Activated T-cell treated with anti-CD3 and anti-CD28 coated beads, Interleukin-2, amount 50 U/mL, for 24 hours (primary cell): ENCODE measurements around the gene DNMT3B.
A peak's percentile ranks its signal among the peaks of the same experiment; 100 is the strongest.

Experiments
- DNase-seq: peaks from one replicate; pipeline ENCODE4 v3.0.0-alpha.2; 2020
- H3K27ac Mint-ChIP-seq: 2 replicates; pipeline ENCODE4 v1.8.0; 2020; ENCODE audit warnings: mild to moderate bottlenecking, mixed read lengths
- H3K27me3 Mint-ChIP-seq: 2 replicates; pipeline ENCODE4 v1.8.0; 2020; ENCODE audit warnings: mixed read lengths
- H3K36me3 Mint-ChIP-seq: 2 replicates; pipeline ENCODE4 v1.8.0; 2020; ENCODE audit warnings: low read depth, mixed read lengths
- H3K4me1 Mint-ChIP-seq: 2 replicates; pipeline ENCODE4 v1.8.0; 2020; ENCODE audit warnings: low read depth, mixed read lengths
- H3K4me3 Mint-ChIP-seq: 2 replicates; pipeline ENCODE4 v1.8.0; 2020; ENCODE audit warnings: mild to moderate bottlenecking, moderate library complexity, mixed read lengths
- H3K9me3 Mint-ChIP-seq: 2 replicates; pipeline ENCODE4 v1.8.0; 2020; ENCODE audit warnings: mixed read lengths

The DNMT3B gene

DNA sequence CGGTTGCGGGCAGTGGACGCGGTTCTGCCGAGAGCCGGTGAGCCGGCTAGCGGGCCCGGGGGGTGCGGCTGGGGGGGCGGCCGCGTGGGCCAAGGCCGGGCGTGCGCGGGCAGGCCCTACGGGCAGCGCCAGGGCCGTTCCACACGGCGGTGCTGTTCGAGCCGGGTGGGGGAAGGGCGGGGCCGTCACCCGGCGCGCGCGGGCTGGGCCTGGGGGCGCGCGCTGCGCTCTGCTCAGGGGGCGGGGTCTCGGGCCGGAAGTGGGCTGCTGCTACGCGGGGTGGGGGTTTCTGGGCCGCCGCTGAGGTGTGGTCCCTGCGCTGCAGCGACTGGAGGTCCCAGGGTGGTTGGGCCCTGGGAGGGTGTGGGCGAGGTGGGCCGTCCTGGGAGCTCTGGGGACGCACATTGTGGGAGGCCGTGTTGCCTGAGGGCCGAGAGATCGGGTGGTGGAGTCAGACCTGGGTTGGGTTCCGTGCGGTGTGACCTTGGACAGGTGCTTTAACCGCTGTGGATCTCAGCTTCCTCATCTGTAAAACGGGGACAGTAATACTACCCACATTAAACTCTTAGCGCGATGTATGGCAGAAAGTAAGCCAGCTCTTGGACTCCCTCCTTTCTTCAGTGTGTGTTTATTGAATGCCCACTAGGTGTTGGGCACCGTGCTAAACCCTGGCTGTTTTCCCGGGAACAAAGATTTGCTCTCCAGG is 58.0 kb downstream of the DNMT3B start:
- Mint-ChIP-seq H3K9me3 (no peaks in the 10 kb centered on the region), H3K4me3 (peak overlapping the region; percentile 97), H3K4me1 (peaks cover 41% of the 10 kb centered on the region), H3K27me3 (no peaks in the 10 kb centered on the region), H3K36me3 (peaks cover 32% of the 10 kb centered on the region), H3K27ac (peak overlapping the region; percentile 98)
- no peak for DNase-seq

DNA sequence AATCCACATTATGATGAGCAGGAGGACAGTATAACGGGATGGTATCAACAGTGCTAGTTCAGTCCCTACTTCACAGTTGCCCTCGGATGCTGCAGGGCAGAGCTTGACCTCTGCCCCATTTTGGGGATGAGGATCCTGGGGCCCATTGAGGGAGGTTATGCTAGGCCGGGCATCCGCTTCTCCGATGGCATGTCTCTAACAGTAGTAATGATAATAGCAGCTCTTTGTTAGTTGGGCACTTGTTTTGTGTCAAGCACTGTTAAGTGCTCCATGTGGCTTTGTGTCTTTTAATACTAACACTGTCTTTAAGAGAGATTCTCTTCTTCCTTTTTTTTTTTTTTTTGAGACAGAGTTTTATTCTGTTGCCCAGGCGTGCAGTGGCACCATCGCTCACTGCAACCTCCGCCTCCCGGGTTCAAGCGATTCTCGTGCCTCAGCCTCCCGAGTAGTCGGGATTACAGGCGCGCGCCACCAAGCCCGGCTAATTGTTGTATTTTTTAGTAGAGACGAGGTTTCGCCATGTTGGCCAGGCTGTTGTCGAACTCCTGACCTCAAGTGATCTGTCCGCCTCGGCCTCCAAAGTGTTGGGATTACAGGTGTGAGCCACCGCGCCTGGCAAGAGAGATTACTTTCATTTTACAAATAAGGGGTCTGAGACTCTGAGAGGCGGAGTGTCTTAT is 58.7 kb downstream of the DNMT3B start:
- H3K9me3 Mint-ChIP-seq = no peaks in the 10 kb centered on the region
- H3K4me3 Mint-ChIP-seq = peak overlapping the region; percentile 97
- DNase-seq = no peak
- H3K4me1 Mint-ChIP-seq = peaks cover 44% of the 10 kb centered on the region
- no peaks in the 10 kb centered on the region for H3K27me3 Mint-ChIP-seq
- peaks cover 37% of the 10 kb centered on the region for H3K36me3 Mint-ChIP-seq
- H3K27ac Mint-ChIP-seq = peak overlapping the region; percentile 98

DNA sequence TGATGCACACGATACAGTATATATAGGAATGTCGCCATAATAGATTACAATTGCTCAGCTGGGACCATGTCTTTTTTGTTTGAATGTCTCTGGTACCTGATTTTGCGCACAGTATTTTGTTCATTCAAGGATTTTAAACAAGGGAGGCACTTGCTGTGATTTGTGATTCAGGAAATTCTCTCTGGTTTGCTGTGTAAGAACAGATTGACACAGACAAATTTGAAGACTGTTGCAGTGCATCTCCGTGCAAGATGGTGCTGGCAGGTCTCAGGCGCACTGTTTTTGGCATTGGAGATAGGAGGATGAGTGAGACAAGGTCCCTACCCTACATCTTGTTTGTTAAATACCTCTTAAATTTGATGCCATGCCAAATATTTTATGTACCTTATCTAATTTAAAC is 60.0 kb downstream of the DNMT3B start:
- Mint-ChIP-seq H3K27ac (peak overlapping the region; percentile 98), H3K4me3 (peak overlapping the region; percentile 97), H3K4me1 (peaks cover 47% of the 10 kb centered on the region), H3K27me3 (no peaks in the 10 kb centered on the region), H3K9me3 (no peaks in the 10 kb centered on the region), H3K36me3 (peaks cover 51% of the 10 kb centered on the region)
- no peak for DNase-seq

DNA sequence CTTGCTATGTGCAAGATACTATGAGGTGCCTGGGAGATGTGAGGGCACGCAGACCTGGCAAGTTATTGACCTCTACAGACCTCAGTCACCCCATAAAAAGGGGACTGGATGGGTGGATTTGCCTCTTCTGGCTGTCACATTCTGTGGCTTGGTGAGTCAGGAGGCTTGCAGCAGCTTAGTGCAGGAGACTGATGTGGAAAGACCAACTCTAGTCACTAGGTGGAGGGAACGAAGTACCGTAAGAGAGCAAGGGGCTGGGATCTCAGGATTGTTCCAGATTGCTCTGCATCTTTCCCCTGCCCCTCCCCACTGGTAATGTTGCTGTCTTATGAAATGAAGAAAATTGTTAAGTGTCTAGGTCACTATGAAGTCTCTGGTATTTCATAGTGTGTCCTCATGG is 60.9 kb downstream of the DNMT3B start:
- Mint-ChIP-seq H3K36me3 (peaks cover 59% of the 10 kb centered on the region), H3K27me3 (no peaks in the 10 kb centered on the region), H3K27ac (peak overlapping the region; percentile 98), H3K4me3 (peak overlapping the region; percentile 97), H3K9me3 (no peaks in the 10 kb centered on the region), H3K4me1 (peaks cover 53% of the 10 kb centered on the region)
- no peak for DNase-seq

DNA sequence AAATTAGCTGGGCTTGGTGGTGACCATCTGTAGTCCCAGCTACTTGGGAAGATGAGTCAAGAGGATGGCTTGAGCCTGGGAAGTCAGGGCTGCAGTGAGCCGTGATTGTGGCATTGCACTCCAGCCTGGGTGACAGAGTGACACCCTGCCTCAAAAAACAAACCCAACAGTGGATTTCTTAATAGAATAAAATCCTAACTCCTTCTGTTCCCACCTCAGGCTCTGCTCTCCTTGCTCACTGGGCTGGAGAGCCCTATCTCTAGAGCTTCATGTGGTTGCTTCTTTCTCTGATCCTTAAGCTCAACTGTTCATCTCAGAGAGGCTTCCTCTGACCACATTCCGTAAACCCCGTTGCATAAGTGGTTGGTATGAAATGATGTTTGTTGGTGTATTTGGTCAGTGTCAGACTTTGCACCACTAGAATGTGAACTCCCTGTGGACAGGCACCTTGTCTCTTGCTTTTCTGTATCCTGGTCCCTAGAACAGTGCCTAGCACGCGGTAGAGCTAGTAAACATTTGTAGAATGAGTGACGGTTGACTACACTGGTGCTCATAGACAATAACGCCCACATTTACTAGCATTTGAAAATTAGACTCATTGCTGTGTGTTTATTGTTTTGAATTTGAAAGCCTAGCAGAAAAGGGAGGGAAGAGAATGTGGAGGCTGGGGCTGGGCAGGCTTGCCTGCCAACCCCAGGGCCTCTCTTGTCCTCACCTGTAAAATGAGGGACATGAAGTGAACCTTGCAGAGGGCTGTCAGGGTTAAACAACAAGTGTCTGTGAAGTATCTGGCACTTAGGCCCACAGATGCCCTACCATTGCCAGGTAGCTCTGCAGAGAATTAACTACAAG is 61.8 kb downstream of the DNMT3B start:
- no peaks in the 10 kb centered on the region for H3K27me3 Mint-ChIP-seq
- peak overlapping the region; percentile 8 for H3K4me3 Mint-ChIP-seq
- no peak for DNase-seq
- H3K36me3 Mint-ChIP-seq = peaks cover 68% of the 10 kb centered on the region
- H3K4me1 Mint-ChIP-seq = peaks cover 61% of the 10 kb centered on the region
- H3K9me3 Mint-ChIP-seq = no peaks in the 10 kb centered on the region
- H3K27ac Mint-ChIP-seq = peak overlapping the region; percentile 98

DNA sequence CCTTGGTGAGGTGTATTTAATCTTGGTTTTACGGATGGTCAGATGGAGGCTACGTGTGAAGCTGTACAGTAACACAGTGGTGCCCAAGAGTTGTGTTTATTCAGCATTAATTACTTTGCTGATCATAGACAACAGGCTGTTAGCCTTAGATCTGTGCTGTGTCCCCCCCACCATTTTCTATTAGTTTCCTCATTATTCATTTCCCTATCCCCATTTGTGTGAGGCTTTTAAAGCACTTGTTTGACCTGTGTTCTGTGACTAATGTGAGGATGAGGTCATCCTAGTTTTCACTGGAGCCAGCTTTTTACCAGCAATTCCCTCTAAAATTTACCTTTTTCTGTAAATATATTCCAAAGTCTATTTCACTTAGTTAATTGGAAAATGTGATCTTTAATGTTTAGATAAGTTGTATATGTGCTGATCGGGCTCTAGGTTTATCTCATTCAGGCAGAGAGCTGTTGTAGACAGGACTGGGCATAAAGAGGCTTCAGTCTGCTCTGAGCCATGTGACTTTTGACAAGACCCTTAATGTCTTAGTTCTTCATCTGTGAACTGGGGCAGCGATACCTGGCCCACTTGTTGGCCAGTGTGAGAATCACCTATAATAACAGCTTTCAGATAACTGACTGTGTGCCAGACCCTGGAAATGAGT is 66.0 kb downstream of the DNMT3B start:
- Mint-ChIP-seq H3K36me3 (peaks cover 88% of the 10 kb centered on the region), H3K9me3 (no peaks in the 10 kb centered on the region), H3K4me3 (no peak overlapping the region), H3K27me3 (no peaks in the 10 kb centered on the region), H3K4me1 (peaks cover 72% of the 10 kb centered on the region), H3K27ac (peak overlapping the region; percentile 51)
- no peak for DNase-seq

DNA sequence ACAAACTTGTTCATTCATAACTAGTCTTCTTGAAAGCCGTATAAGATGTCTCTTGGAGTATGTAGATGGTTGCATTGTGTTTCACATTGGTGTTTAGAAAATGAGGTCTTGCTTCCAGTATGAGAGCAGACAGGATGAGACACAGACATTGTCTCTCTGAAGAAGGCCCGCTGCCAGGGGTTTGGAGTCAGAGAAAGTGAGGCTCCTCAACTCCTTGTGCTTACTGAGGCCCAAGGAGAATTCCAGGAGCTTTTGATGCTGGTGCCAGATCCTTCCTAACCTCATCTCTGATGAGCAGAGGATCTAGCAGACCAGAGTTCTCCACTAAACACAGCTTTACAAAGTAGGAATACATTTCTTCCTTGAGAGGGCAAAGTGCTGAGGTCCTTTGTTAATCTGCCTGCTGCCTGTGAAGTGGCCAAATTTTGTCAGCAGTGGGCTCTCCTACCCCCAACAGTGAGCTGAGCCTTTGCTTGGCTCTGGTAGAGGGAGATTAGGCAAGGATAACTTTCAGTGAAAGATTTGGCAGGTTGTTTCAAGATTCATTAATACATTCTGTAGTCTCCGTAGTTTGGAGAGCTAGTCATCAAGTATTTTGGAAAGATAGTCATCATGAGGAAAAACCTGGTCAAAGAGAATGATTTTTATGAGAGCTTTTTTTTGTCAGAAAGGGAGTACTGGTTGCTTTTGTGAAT is 67.3 kb downstream of the DNMT3B start:
- Mint-ChIP-seq H3K4me3 (no peak overlapping the region), H3K9me3 (no peaks in the 10 kb centered on the region), H3K27me3 (no peaks in the 10 kb centered on the region), H3K27ac (peak overlapping the region; percentile 53), H3K4me1 (peaks cover 64% of the 10 kb centered on the region), H3K36me3 (peaks cover 91% of the 10 kb centered on the region)
- DNase-seq = no peak

DNA sequence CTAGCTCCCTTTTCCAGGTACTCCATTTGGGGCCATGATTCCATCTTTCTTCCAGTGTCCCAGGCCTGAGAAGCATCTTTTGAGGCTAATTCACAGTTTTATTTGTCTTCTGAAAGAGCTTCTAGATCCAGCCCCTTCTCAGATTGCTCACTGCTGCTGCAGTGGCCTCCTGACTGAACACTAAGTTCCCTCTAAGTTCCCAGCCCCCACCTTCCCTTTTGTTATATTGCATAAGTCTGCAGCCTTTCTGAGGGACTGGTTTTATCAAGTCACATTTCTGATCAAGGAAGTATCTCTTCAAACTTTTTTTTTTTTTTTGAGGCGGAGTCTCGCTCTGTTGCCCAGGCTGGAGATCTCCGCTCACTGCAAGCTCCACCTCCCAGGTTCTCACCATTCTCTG is 68.3 kb downstream of the DNMT3B start:
- Mint-ChIP-seq H3K4me3 (no peak overlapping the region), H3K4me1 (peaks cover 59% of the 10 kb centered on the region), H3K27me3 (no peaks in the 10 kb centered on the region), H3K9me3 (no peaks in the 10 kb centered on the region), H3K27ac (peak overlapping the region; percentile 60), H3K36me3 (peaks cover 96% of the 10 kb centered on the region)
- DNase-seq = no peak

DNA sequence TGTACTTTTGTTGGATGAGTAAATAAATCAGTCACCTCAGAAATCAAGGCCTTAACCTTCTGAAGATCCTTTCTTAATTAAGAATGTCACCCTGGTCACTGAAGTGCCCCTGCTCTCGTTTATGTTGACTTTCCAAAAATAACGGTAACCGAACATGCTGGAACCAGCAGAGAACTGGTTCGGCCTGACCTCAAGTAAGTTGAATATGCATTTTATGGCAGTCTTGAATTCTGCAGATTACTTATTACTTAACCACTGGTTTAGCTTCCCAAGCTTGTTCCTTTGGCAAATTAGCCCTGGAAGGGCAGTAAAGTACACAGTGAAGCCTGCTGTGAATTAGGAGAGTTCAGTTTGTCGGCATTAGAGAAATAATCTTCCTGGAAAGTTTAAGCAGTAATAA is 69.8 kb downstream of the DNMT3B start:
- Mint-ChIP-seq H3K9me3 (no peaks in the 10 kb centered on the region), H3K27me3 (no peaks in the 10 kb centered on the region), H3K4me1 (peaks cover 63% of the 10 kb centered on the region), H3K4me3 (peak overlapping the region; percentile 26), H3K36me3 (peaks cover 98% of the 10 kb centered on the region), H3K27ac (peak overlapping the region; percentile 80)
- no peak for DNase-seq

DNA sequence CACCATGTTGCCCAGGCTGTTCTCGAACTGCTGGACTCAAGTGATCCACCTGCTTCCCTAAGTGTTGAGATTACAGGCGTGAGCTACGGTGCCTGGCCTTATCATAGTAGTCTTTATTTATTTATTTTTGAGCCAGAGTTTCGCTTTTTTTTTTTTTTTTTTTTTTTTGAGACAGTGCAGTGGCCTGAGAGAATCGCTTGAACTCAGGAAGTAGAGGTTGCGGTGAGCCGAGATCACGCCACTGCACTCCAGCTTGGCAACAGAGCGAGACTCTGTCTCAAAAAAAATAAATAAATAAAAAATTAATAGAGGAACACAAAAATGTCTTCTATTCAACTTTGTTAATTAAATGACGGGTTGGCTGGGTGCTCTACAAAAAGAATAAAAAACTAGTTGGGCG is 70.5 kb downstream of the DNMT3B start:
- Mint-ChIP-seq H3K9me3 (no peaks in the 10 kb centered on the region), H3K4me1 (peaks cover 64% of the 10 kb centered on the region), H3K36me3 (peaks cover 96% of the 10 kb centered on the region), H3K4me3 (peak overlapping the region; percentile 26), H3K27ac (peak overlapping the region; percentile 80), H3K27me3 (no peaks in the 10 kb centered on the region)
- no peak for DNase-seq

DNA sequence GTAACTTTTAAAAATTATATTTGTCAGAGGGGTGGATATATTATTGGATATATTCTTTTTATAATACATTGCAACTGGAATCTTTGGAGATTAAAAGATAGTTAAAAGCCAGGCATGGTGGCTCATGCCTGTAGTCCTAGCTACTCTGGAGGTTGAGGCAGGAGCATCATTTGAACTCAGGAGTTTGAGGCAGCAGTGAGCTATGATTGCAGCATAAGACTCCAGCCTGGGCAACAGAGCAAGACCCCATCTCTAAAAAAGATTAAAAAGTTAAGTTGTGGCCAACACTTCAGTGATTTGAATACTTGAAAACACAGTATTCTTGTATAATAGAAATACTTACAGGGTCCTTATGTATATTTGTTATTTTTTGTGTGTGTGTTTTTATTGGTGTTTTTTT is 72.8 kb downstream of the DNMT3B start:
- Mint-ChIP-seq H3K4me1 (peaks cover 63% of the 10 kb centered on the region), H3K36me3 (peaks cover 96% of the 10 kb centered on the region)

DNA sequence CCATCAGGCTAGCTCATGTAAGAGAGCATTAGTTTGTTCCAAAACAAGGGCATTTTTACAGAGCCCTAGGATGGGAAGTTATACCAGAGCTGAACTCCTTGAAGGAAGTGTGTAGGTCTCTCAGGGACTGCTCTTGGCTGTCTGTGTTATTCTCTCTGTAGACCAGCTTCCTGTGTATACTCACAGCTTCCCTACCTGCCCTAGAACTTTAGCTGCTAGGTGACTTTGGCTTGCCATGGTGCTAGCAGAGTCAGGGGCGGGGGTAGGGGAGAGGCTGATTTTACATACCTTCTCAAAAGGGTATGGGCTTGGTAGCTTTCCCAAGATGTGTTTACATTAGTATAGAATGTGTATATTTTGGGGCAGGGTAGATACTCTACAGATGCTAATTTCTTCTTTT is 75.0 kb downstream of the DNMT3B start:
- H3K27me3 Mint-ChIP-seq = no peaks in the 10 kb centered on the region
- no peak for DNase-seq
- no peak overlapping the region for H3K27ac Mint-ChIP-seq
- H3K9me3 Mint-ChIP-seq = no peaks in the 10 kb centered on the region
- H3K4me1 Mint-ChIP-seq = peaks cover 58% of the 10 kb centered on the region
- H3K36me3 Mint-ChIP-seq = peaks cover 93% of the 10 kb centered on the region
- H3K4me3 Mint-ChIP-seq = no peak overlapping the region

More for the DNA sequence above, 72.8 kb downstream of the DNMT3B start:
- no peak for DNase-seq
- H3K4me3 Mint-ChIP-seq = no peak overlapping the region
- H3K9me3 Mint-ChIP-seq = no peaks in the 10 kb centered on the region
- no peaks in the 10 kb centered on the region for H3K27me3 Mint-ChIP-seq
- H3K27ac Mint-ChIP-seq = no peak overlapping the region

DNA sequence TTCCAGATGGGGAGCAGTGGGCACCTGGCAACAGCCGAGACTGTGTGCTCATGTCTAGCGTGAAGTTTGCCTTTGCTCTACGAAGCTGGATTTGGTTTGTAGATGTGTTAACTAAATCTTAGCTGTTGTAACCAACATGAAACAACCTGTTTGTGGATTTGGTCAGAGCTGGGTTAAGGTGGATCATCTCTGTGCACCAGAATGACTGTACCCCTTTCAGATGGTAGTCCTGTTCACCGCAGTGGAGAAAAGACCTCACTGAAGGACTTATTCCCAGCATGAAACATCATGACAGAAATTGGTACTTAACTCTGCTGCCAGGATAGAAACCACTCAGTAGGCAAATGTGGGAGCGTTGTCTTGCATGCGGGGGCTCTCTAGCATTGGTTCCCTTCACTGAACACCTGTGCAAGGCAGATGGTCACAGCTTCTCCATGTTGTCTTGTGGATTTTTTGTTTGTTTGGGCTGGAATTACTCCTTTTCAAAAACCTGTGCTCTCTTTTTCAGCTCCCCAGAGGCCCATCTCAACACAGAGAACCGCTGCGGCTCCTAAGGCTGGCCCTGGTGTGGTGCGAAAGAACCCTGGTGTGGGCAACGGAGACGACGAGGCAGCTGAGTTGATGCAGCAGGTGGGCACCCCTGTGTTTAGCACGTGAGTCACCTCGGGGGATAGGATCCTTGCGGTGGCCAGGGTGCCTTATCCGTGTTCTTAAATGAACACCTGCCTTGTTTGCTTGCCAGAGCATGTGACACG is 77.2 kb downstream of the DNMT3B start:
- Mint-ChIP-seq H3K36me3 (peaks cover 92% of the 10 kb centered on the region), H3K4me1 (peaks cover 56% of the 10 kb centered on the region), H3K27me3 (no peaks in the 10 kb centered on the region), H3K9me3 (no peaks in the 10 kb centered on the region), H3K4me3 (no peak overlapping the region), H3K27ac (peak overlapping the region; percentile 85)
- no peak for DNase-seq
